ENCODE data around the gene ASB8.
"Not testable (repeated sequence)": the region's sequence is repeated elsewhere in the genome, so short reads cannot be mapped to it uniquely, and the experiment has no call there.

Gene ASB8

GRCh38 chr12:48131517-48131916 lies 25.8 kb downstream of the ASB8 start:
- FAIRE-seq = no peak

DNA sequence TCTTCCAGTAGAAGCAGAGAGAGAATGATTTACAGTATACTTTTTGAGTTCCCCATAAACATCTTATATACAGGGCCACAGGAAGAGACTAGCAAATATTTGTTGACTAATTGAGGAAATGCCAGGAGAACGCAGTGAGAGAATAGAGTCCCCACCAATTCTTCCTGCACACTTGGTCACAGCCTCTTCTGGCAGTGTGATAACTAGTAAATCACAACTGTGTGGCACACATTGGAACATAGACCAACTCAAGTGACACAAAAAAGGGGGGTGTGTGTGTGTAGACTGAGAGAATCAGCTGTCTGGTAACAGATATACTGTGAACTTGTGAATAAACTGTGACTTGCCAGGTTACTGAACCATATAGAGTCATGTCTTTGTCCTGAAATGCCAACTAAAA lies 27.9 kb downstream of the ASB8 start:
- no peak for FAIRE-seq

DNA sequence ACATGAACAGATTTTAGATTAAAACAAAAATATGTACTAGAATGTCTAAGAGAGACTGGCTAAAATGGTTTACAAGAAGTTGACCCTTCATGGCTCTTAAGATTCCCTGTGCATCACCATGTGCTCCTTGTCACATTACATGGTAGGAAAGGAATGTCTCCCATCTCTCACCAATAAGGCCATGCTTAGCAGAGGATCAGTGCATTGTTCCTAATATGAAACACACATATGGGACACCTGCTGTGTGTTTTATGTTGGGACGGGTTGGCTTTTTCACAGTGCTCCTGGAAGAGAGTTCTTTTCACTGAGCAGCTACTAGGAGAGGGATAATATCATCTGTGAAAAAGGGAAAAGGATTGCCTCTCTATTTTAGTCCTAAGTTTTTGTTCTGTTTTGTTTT lies 28.5 kb downstream of the ASB8 start:
- FAIRE-seq = no peak

DNA sequence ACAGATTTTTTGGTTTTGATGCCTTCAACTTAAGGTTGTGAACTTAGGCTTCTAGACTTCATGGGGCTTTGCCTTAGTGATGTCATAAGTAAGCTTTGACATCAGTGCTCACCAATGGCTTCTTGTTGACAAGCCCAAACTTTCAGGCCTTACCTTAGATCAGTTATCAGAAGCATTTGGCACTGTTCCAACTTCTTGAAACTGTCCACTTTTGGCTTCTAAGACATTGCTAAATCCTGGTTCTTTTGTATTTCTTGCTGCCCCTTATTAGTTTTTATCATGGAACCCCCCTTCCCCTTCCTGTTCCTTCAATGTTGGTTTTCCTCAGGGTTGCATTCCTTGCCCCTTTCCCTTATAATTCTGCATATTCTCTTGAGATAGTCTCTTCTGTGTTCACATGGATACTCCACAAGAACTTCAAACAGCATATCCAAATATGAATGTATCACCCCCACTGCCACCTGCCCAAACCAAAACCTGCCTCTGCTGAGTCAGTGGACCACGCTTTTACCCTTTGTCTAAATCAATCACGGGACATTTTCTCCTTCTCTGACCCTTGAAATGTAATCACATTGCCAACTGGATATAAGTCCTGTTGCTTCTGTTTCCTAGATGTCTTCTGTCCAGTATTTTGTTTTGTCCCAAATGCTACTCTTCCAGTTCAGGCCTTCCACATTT lies 30.2 kb downstream of the ASB8 start:
- no peak for FAIRE-seq

DNA sequence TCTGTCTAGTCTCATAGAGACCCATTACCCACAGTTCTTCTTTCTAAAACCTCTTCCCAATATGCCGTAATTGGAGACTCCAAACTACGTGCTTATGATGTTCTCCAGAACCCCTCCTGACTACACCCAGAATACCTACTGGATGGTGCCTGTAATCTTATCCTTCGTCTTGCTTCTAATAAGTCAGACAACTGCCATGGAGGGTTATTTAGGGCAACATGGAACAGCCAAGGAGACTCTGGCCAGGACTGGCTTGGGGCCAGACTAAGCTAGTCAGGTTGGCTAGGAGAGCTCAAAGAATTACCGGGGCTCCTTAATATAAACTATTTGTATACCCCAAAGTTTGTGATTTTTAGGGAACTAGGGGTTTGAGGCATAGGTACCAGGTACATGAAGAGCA lies 31.3 kb downstream of the ASB8 start:
- FAIRE-seq = no peak

- FAIRE-seq = not testable (repeated sequence)
These were observed 31.8 kb downstream of the ASB8 start for GRCh38 chr12:48125542-48125941.

GRCh38 chr12:48123169-48123568 lies 34.1 kb downstream of the ASB8 start:
- no peak for FAIRE-seq

DNA sequence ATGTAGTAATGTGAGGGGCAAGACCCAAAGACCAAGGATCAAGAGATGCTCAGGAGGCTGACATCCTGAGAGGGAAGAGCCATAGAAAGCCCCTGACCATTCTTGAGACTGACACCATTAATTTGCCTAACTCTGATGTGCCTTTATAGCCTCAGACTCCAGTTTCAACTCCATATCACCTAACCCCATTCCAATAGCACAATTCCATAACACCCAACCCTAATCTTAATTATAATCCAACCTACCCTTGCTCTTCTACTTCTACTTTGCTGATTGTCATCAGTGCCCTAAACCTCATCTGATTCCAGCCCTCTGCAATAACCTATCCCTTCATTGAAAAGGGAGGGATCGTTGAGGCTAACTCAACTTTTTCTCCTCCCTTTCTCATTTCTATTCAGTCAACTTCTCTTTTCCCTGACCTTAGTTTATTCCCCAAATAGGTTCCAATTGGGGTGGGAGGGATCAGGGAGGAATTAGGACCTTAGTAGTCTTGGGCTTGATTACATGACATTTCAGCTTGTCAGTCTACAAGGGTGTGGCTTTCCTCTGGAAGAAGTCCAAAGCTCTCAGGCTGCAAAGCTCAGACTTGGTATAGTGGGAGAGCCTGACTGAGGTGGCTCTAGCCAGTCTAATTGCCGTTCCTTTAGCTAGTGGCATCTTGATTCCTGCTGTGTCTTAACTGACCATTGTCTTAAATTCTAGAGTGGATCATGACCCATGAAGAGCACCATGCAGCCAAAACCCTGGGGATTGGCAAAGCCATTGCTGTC lies 35.1 kb downstream of the ASB8 start:
- no peak for FAIRE-seq

- no peak for FAIRE-seq
These were observed 35.8 kb downstream of the ASB8 start for GRCh38 chr12:48121522-48121921.

DNA sequence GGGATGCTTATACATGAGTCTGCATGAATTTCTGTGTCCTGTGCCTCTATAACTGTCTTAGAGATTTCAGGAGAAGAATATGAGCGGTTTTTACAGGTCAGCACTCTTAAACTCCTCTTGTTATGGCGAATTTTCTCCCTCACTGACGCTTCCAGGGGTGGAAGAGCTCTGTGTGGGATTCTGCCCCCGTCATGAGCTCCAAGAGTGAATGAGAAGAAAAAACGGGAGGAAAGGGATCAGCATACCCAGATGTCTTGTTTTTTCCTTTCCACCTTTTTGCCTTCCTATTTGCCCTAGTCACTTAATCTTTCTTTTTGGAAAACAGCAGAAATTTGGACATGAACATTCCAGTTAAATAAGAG lies 37.5 kb downstream of the ASB8 start:
- no peak for FAIRE-seq

DNA sequence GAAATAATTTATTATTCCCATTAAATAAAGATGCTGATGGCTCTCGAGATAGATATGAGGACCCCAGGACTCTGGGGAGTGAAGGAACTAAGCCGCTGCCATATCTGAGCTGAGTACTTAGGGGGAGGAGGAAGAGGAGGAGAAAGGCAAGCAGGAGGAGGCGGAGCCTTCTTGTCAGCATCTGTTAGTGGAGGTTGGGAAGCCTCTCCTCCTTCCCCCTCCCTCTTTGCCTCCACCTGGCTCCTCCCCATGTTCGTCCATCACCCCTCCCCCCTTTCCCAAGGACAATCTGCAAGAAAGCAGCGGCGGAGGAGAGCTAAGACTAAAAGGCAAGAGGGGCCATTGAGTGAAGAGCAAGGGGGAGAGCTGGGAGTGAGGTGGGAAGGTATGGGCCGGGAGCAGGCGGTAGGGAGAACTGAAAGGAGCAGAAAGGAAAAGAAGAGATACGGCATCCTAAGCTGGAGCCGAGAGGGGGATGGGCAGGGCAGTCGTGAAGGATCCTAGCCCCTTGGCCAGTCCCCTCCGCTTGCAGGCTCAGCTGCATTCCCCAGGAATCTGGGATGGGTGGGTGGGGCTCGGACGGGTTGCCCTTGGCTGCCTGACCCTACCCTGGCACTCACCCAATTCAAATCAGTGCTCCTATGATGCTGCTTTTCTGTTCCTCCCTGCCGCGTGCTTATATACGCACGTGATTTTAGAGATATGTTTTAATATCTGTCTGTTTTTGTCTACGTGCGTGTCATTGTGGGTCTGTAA lies 38.1 kb downstream of the ASB8 start, which contains the start of gene PFKM:
Gene PFKM, plus strand, starts transcription at position 287 of the 756 bp plus-strand sequence. CDS start 3,411 bp downstream, outside the sequence.
- FAIRE-seq = peak; percentile 97

- no peak for FAIRE-seq
These were observed 38.9 kb downstream of the ASB8 start for GRCh38 chr12:48118284-48118871.

DNA sequence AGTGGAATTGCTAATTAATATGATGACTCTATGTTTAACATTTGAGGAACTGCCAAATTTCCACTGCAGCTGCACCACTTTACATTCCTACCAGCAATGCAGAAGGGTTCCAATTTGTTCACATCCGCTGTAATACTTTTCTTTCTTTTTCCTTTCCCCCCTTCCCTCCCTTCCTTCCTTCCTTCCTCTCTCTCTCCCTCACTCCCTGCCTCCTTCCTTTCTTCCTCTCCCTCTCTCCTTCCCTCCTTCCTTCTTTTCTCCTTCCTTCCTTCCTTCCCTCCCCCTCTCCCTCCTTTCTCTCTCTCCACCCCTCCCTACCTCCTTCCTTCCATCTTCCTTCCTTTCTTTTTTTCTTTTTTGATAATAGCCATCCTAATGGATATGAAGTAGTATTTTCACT lies 41.4 kb downstream of the ASB8 start:
- no peak for FAIRE-seq

DNA sequence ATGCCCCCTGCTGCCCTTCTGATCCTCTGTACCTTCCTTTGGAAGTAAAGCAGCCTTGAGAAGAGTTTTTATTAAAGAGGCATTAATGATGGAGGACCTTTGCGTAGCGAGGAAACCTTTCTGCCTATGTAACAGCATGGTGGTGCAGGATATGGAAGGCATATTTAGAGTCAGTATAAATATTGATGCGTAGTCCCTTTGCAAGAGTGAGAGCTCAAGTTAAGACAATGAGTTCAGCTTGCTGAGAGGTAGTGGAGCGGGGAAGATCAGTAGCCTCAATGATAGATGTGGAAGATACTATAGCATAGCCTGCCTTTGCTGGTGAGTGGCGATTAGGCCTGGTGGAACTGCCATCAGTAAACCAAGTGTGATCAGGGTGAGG lies 46.0 kb downstream of the ASB8 start:
- not testable (repeated sequence) for FAIRE-seq

DNA sequence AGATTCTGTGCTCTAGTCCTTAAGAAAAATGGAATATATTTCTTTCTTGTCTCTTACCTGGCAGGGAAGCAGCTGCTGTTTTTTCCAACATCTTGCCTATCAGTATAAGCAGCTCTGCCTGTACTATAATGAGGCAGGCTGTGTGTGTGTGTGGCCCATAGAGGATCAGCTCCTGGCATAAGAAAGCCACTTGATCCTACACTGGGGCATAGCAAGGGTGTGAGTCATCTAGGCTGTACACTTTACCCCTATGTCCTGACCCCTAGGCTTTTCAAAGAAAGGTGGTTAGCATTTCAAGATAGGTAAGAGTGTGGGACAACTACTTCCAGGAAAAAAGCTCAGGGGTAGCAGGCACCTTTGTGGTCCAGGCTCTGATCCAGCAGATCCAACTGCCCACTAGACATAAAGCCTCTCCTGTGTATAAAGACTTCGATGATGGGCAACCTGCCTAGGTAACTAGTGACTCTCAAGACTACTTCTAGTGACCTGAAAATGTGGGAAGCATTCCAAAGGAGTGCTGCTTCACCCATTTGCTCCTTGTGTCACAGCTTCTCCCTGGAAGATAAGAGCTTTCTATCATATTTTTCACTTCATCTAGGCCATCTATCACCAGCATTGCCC lies 46.5 kb downstream of the ASB8 start:
- no peak for FAIRE-seq

DNA sequence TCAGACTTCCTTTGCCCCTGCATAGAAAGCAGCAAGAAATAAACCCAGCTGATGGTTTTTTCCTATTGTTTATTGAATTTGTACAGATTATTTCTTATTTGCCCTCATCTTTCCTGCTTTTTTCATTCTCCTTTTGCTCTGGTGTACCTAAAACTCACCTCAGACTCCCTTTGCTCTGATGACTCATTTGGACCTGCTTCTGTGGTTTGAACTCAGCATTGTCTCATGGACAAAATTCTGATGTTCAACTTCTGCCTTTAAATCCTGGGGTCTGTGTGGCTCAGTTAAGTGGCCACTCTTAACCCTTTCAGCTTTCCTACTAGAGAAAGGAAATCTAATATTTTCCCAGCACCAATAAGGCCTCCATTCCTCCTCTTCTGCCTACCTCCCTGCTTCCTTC lies 47.9 kb downstream of the ASB8 start:
- FAIRE-seq = no peak

DNA sequence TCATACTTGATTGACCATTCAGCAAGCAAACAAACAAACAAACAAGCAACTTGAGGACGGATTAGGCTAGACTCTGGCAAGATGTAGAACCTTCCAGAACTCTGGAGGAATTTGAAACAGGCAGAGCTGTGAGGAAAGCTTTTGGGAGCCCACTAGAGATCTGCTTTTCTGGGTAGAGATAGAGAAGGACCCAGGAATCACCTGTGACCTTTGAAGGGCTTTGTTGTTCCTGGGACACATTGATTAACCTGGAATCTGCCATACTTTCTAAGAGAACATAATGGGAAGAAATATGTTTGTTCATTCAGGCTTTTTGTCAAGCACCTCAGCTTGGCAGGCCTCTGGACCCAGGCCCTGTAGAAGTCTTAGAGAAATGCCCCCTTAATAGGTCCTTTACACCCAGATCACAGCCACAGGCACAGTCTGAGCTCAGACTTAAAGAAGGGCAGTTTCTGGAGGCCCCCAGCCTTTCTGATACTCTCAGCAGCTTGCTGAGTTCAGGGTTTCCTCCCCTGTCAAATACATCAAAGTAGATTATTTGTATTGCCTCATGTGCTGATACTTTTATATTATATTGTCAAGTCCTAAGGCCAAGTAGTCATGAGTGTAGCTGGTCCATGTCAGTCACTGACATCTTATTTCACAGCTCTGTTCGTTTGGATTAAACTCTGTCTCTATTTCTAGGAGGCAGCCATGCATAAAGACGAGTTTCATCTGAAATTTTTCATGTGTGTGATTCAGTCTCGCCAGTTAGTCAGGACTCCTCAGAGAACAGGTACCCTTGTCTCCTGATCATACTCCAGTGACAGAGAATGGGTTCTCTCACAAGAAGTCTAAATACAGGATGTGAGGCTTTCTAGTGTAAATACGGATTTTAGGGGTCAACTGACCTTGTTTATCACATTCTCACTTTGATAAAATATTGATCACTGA lies 50.4 kb downstream of the ASB8 start:
- no peak for FAIRE-seq

GRCh38 chr12:48105867-48106680 lies 51.2 kb downstream of the ASB8 start, which contains the start of gene SENP1:
Gene SENP1 (minus strand): TSS chr12:48106079. CDS start chr12:48101472, 4,607 bp downstream.
- FAIRE-seq = no peak

- no peak for FAIRE-seq
These were observed 51.9 kb downstream of the ASB8 start for GRCh38 chr12:48105321-48105866.

DNA sequence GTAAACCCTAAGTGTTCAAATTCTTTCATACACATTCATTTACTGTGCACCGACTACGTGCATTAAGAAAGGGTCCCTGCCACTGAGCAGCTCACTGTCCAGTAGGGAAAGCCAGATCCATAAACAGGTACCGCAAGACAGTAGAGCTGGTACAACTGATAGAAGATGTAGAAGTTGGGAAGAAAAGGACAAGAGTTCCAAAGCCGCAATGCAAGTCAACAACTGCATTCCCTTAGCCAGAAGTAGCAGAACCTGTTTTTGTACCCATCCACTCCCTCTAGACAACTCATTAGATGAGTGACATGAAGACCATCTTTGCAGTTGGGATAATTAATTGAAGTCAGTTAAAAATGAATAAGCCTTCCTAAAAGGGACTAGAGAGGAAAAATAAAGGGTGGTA lies 52.8 kb downstream of the ASB8 start:
- FAIRE-seq = no peak

Measured in G401.6 (cell line).